Immature natural killer cell (primary cell): Measurements from ENCODE around the gene PTH. TPM values are rescaled to one million over a fixed set of nuclear protein-coding genes. Genes with fewer than 3 reads are reported as not detected.

Experiments
- DNase-seq, 3 donors: peaks; one replicate each; pipeline ENCODE4 v3.0.0; 2022; ENCODE audit warnings: mixed read lengths in 1 of 3
- H3K27ac Mint-ChIP-seq, 6 donors: one replicate each; pipeline ENCODE4 v1.8.0; 2020; ENCODE audit warnings: mixed read lengths in 6 of 6, mild to moderate bottlenecking in 5 of 6, inconsistent platforms in 4 of 6, moderate library complexity in 3 of 6
- H3K27me3 Mint-ChIP-seq, 3 donors: one replicate each; pipeline ENCODE4 v1.8.0; 2020 to 2021; ENCODE audit warnings: low read depth in 3 of 3, mild to moderate bottlenecking in 3 of 3, mixed read lengths in 3 of 3, moderate library complexity in 3 of 3, inconsistent platforms in 1 of 3
- H3K36me3 Mint-ChIP-seq, 3 donors: one replicate each; pipeline ENCODE4 v1.8.0; 2020; ENCODE audit warnings: mixed read lengths in 3 of 3, inconsistent platforms in 2 of 3, mild to moderate bottlenecking in 2 of 3
- H3K4me1 Mint-ChIP-seq, 2 donors: one replicate each; pipeline ENCODE4 v1.8.0; 2020; ENCODE audit warnings: inconsistent platforms in 2 of 2, mild to moderate bottlenecking in 2 of 2, mixed read lengths in 2 of 2, moderate library complexity in 1 of 2
- H3K4me3 Mint-ChIP-seq, 5 donors: one replicate each; pipeline ENCODE4 v1.8.0; 2020; ENCODE audit warnings: mild to moderate bottlenecking in 5 of 5, mixed read lengths in 5 of 5, inconsistent platforms in 3 of 5, moderate library complexity in 3 of 5
- H3K9me3 Mint-ChIP-seq, 6 donors: one replicate each; pipeline ENCODE4 v1.8.0; 2020; ENCODE audit warnings: mild to moderate bottlenecking in 6 of 6, mixed read lengths in 6 of 6, inconsistent platforms in 4 of 6, moderate library complexity in 3 of 6
- polyA plus RNA-seq, 3 donors: library from polyadenylated mRNA; unstranded; fragments of 300-500 nt; fragmentation: Illumina TruSeq; gene quantifications; one replicate each; pipeline ENCODE4 v1.2.3, GENCODE V29; 2021

The PTH gene
- polyA plus RNA-seq: not detected

DNA sequence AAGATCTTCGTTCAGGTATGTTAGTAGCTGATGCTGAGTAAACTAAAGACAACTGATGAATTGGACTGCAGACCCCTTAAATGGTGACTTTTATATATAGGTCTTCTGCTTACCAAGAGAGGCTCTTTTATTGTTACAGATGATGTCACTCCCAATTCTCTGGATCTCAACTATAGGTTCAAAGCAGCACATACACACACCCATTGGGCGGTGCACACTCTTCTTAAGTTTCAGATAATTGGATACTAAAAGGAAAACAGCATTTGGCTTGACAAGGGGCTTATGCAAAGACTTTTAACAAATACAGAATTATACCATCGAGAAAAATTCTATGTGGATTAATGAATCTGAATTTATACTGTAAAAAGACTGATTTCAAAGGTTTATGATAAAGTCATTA lies at the start of gene PTH:
Gene PTH (minus strand): TSS at position 69 of the 400 bp plus-strand sequence. CDS start 3,142 bp downstream, outside the sequence.
- H3K27me3 Mint-ChIP-seq: peaks cover 3 to 9% (median 4%) of the 10 kb centered on the region in 3 donors

GRCh38 chr11:13538044-13538443 lies 42.2 kb upstream of the PTH start:
- DNase-seq: no peak
- H3K27me3 Mint-ChIP-seq: peaks cover 1 to 7% (median 3%) of the 10 kb centered on the region in 3 donors
- peaks cover 0 to 3% of the 10 kb centered on the region in 2 donors for H3K4me1 Mint-ChIP-seq
- peaks cover 6 to 28% (median 17%) of the 10 kb centered on the region in 6 donors for H3K9me3 Mint-ChIP-seq
- no peak overlapping the region for H3K4me3 Mint-ChIP-seq
- peaks cover 7 to 28% (median 11%) of the 10 kb centered on the region in 3 donors for H3K36me3 Mint-ChIP-seq
- no peak overlapping the region for H3K27ac Mint-ChIP-seq

More for the DNA sequence above, at the start of gene PTH:
- H3K4me1 Mint-ChIP-seq: no peaks in the 10 kb centered on the region
- H3K36me3 Mint-ChIP-seq: no peaks in the 10 kb centered on the region
- H3K27ac Mint-ChIP-seq: no peak within 1 kb of the TSS
- no peak within 1 kb of the TSS for H3K4me3 Mint-ChIP-seq
- DNase-seq: no peak
- H3K9me3 Mint-ChIP-seq: peaks cover 0 to 7% (median 0%) of the 10 kb centered on the region in 6 donors

DNA sequence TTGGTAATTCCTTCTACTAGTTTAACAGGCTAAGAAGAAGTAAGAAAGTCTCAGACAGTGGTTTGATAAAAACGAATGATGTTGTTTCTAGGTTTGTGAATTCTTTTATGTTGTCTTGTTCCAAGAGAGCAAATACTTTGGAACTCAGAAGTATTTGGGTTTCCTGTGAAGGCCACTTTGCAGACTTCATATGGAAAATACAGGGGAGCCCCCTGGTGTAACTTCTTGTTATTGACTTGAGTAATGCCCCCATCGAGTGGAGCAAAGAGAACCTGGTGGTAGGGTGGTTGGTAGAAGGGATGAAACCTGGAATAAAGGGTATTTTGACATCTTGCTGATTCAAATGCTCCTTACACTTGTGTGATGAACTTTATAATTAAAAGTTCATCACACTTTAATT lies 40.0 kb upstream of the PTH start:
- Mint-ChIP-seq H3K4me1 (no peaks in the 10 kb centered on the region), H3K27ac (no peak overlapping the region), H3K27me3 (peaks cover 4 to 5% (median 5%) of the 10 kb centered on the region in 3 donors), H3K9me3 (peaks cover 14 to 30% (median 22%) of the 10 kb centered on the region in 6 donors), H3K36me3 (peaks cover 10 to 23% (median 21%) of the 10 kb centered on the region in 3 donors), H3K4me3 (no peak overlapping the region)
- DNase-seq: no peak

GRCh38 chr11:13534358-13534757 lies 38.6 kb upstream of the PTH start:
- Mint-ChIP-seq H3K9me3 (peaks cover 12 to 30% (median 21%) of the 10 kb centered on the region in 6 donors), H3K4me1 (no peaks in the 10 kb centered on the region), H3K4me3 (no peak overlapping the region), H3K36me3 (peaks cover 10 to 23% (median 21%) of the 10 kb centered on the region in 3 donors), H3K27ac (no peak overlapping the region), H3K27me3 (peaks cover 4 to 7% (median 4%) of the 10 kb centered on the region in 3 donors)
- DNase-seq: no peak

- DNase-seq: no peak
- H3K36me3 Mint-ChIP-seq: peaks cover 0 to 5% (median 0%) of the 10 kb centered on the region in 3 donors
- H3K27me3 Mint-ChIP-seq: peaks cover 0 to 3% (median under 1%) of the 10 kb centered on the region in 3 donors
- H3K4me3 Mint-ChIP-seq: no peak overlapping the region
- no peaks in the 10 kb centered on the region for H3K9me3 Mint-ChIP-seq
- no peak overlapping the region for H3K27ac Mint-ChIP-seq
- no peaks in the 10 kb centered on the region for H3K4me1 Mint-ChIP-seq
Observed at GRCh38 chr11:13525257-13525656, 29.5 kb upstream of the PTH start.

DNA sequence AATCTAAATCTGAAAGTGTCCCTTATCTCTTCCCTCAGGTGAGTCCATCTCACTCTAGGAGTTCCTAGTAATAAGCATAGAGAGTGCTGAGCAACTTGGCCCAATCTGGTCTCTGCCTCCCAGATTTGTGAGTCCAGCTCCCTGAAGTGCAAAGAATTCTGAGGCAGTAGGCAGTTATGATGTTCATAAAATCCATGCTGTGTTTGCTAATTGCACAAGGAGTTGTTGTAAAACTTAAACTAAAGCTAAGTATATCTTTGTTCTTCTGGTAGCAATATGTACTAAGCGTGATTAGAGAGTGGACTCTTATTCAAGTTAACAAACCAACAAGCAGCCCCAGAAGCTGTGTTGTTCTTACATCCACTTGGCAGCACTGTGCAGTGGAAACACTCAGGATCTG lies 7.6 kb upstream of the PTH start:
- no peak for DNase-seq
- Mint-ChIP-seq H3K4me3 (no peak overlapping the region), H3K9me3 (peaks cover 0 to under 1% (median 0%) of the 10 kb centered on the region in 6 donors), H3K36me3 (peaks cover 0 to 5% (median 0%) of the 10 kb centered on the region in 3 donors), H3K27ac (no peak overlapping the region), H3K27me3 (peaks cover 2 to 8% (median 2%) of the 10 kb centered on the region in 3 donors), H3K4me1 (no peaks in the 10 kb centered on the region)

- Mint-ChIP-seq H3K36me3 (peaks cover 0 to 5% (median 0%) of the 10 kb centered on the region in 3 donors), H3K27me3 (peaks cover 2 to 9% (median 5%) of the 10 kb centered on the region in 3 donors), H3K4me1 (no peaks in the 10 kb centered on the region), H3K27ac (no peak overlapping the region), H3K9me3 (peaks cover 0 to 4% (median 0%) of the 10 kb centered on the region in 6 donors), H3K4me3 (no peak overlapping the region)
- no peak for DNase-seq
Observed at GRCh38 chr11:13502492-13502891, 6.7 kb upstream of the PTH start.

DNA sequence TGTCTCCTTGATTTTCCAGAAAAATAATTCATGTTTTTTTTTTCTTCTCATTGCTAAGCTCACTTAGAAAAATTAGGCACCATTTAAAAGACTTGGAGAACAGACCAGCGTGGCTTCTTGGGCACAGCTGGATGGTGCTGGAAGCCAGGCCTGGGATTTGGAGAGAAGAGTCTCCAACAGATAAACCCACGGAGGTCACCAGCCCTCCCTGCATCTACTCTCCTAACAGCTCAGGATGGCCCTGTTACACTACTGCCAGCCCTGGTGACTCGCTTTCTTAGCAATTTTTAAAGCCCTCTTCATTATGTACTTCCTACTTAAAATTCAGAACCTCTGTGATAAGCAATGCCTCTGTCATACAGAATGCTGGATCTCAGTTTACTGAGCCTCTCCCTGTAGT lies 1.7 kb downstream of the PTH start:
- no peaks in the 10 kb centered on the region for H3K36me3 Mint-ChIP-seq
- peak overlapping the region in 1 of 6 donors; percentile 70 for H3K27ac Mint-ChIP-seq
- DNase-seq: no peak
- no peak overlapping the region for H3K4me3 Mint-ChIP-seq
- H3K4me1 Mint-ChIP-seq: no peaks in the 10 kb centered on the region
- H3K27me3 Mint-ChIP-seq: peaks cover 2 to 7% (median 4%) of the 10 kb centered on the region in 3 donors
- peaks cover 0 to 7% (median 0%) of the 10 kb centered on the region in 6 donors for H3K9me3 Mint-ChIP-seq

DNA sequence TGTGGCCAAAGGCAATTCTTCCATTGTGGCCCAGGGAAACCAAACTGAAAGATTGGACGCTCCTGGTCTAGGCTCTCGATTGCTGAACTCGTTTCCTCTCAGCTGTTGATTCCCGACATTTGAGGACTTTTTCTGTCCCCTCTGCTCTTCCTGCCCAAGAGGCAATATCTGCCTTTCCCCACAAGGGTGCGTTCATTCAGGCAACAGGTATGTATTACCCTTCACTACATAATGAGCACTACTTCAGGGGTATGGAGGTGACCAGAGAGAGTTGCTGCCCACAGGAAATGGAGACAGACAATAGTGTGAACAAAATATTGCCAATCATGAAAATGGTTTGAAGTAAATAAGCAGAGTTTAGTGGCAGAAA lies 8.2 kb downstream of the PTH start:
- Mint-ChIP-seq H3K9me3 (peaks cover 0 to 2% (median 0%) of the 10 kb centered on the region in 6 donors), H3K36me3 (no peaks in the 10 kb centered on the region), H3K27me3 (peaks cover 0 to 2% (median 0%) of the 10 kb centered on the region in 3 donors), H3K4me3 (peak overlapping the region; percentile 51 to 82 (median 75)), H3K27ac (peak overlapping the region; percentile 54 to 87 (median 78)), H3K4me1 (peaks cover 10 to 15% of the 10 kb centered on the region in 2 donors)
- DNase-seq: peak; percentile 28 to 42 (median 39)

DNA sequence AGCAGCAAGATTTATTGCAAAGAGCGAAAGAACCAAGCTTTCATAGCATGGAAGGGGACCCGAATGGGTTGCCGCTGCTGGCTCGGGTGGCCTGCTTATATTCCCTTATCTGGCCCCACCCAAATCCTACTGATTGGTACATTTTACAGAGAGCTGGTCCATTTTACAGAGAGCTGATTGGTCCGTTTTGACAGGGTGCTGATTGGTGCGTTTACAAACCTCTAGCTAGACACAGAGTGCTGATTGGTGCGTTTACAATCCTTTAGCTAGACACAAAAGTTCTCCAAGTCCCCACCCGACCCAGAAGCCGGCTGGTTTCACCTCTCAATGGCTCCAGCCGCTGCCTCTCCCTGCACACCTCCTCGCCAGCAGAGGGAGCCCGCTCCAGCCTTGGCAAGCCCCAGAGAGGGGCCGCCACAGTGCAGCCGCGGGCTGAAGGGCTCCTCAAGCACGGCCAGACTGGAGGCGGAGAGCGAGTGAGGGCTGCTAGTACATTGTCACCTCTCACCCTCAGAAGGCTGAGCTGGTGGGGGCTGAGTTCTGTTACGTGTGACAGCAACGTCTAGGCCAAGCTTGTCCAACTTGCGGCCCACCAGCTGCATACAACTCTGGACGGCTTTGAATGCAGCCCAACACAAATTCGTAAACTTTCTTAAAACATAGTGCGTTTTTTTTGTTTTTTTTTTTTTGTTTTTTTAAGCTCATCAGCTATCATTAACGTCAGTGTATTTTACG lies 8.7 kb downstream of the PTH start:
- Mint-ChIP-seq H3K27ac (peak overlapping the region in 5 of 6 donors; percentile 54 to 87 (median 80)), H3K27me3 (peaks cover 0 to 2% (median 0%) of the 10 kb centered on the region in 3 donors), H3K36me3 (no peaks in the 10 kb centered on the region), H3K9me3 (peaks cover 0 to 2% (median 0%) of the 10 kb centered on the region in 6 donors), H3K4me3 (peak overlapping the region; percentile 51 to 82 (median 75)), H3K4me1 (peaks cover 10 to 15% of the 10 kb centered on the region in 2 donors)
- peak; percentile 74 to 77 (median 75) for DNase-seq

- H3K4me3 Mint-ChIP-seq: no peak overlapping the region
- H3K27me3 Mint-ChIP-seq: peaks cover 2 to 8% (median 2%) of the 10 kb centered on the region in 3 donors
- no peak overlapping the region for H3K27ac Mint-ChIP-seq
- peaks cover 0 to 2% (median 0%) of the 10 kb centered on the region in 6 donors for H3K9me3 Mint-ChIP-seq
- DNase-seq: no peak
- no peaks in the 10 kb centered on the region for H3K4me1 Mint-ChIP-seq
- no peaks in the 10 kb centered on the region for H3K36me3 Mint-ChIP-seq
Observed at GRCh38 chr11:13480198-13480597, 15.6 kb downstream of the PTH start.

- Mint-ChIP-seq H3K27me3 (peaks cover 2 to 8% (median 2%) of the 10 kb centered on the region in 3 donors), H3K4me1 (no peaks in the 10 kb centered on the region), H3K4me3 (no peak overlapping the region), H3K36me3 (no peaks in the 10 kb centered on the region), H3K9me3 (peaks cover 0 to 2% (median 0%) of the 10 kb centered on the region in 6 donors), H3K27ac (no peak overlapping the region)
- DNase-seq: no peak
Observed at GRCh38 chr11:13479688-13480087, 16.1 kb downstream of the PTH start.

DNA sequence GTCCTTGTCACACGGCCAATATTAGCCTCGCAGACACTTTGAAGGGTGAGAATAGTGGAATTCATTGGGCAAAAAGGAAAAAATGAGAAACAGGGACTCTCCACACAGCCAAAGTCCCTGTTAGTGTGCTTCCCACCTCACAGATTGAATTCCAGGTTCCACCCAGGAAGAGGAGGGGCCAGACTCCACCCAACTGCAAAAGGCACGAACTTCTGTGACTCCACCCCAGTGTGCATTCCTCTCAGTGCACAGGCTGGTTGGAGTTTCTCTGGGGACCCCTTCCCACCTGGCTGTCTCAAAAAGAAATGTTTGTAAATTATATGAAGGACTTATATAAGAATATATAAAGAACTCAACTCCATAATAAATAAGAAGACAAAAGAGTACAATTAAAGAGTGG lies 20.7 kb downstream of the PTH start:
- H3K4me3 Mint-ChIP-seq: no peak overlapping the region
- H3K4me1 Mint-ChIP-seq: no peaks in the 10 kb centered on the region
- DNase-seq: no peak
- H3K36me3 Mint-ChIP-seq: no peaks in the 10 kb centered on the region
- peaks cover 0 to 6% (median 5%) of the 10 kb centered on the region in 3 donors for H3K27me3 Mint-ChIP-seq
- no peaks in the 10 kb centered on the region for H3K9me3 Mint-ChIP-seq
- no peak overlapping the region for H3K27ac Mint-ChIP-seq

- H3K4me1 Mint-ChIP-seq: no peaks in the 10 kb centered on the region
- no peak for DNase-seq
- no peaks in the 10 kb centered on the region for H3K9me3 Mint-ChIP-seq
- peaks cover 0 to 5% (median 3%) of the 10 kb centered on the region in 3 donors for H3K27me3 Mint-ChIP-seq
- H3K4me3 Mint-ChIP-seq: no peak overlapping the region
- H3K27ac Mint-ChIP-seq: no peak overlapping the region
- H3K36me3 Mint-ChIP-seq: no peaks in the 10 kb centered on the region
Observed at GRCh38 chr11:13473013-13473722, 22.6 kb downstream of the PTH start.
